Ishikawa (cell line): Measurements from ENCODE around the gene NECAP2.

Experiments
- CEBPB ChIP-seq: IDR thresholded peaks from 2 replicates; pipeline ENCODE4 v1.6.1; 2012
- CREB1 ChIP-seq: IDR thresholded peaks from 2 replicates; pipeline ENCODE4 v1.6.1; 2012; ENCODE audit warnings: low read depth
- EGR1 ChIP-seq: IDR thresholded peaks from 2 replicates; pipeline ENCODE4 v1.6.1; 2012
- EP300 ChIP-seq: IDR thresholded peaks from 2 replicates; pipeline ENCODE4 v1.6.1; 2012; ENCODE audit warnings: borderline replicate concordance
- FOXM1 ChIP-seq: IDR thresholded peaks from 2 replicates; pipeline ENCODE4 v1.6.1; 2012; ENCODE audit warnings: low read depth, borderline replicate concordance
- MAX ChIP-seq: IDR thresholded peaks from 2 replicates; pipeline ENCODE4 v1.6.1; 2012
- NFIC ChIP-seq: IDR thresholded peaks from 2 replicates; pipeline ENCODE4 v1.6.1; 2012
- RAD21 ChIP-seq: IDR thresholded peaks from 2 replicates; pipeline ENCODE4 v1.6.1; 2012; ENCODE audit warnings: low read depth
- REST ChIP-seq: IDR thresholded peaks from 2 replicates; pipeline ENCODE4 v1.6.1; 2012; ENCODE audit warnings: low read depth, mild to moderate bottlenecking
- TAF1 ChIP-seq: IDR thresholded peaks from 2 replicates; pipeline ENCODE4 v1.6.1; 2012; ENCODE audit warnings: low read depth, mild to moderate bottlenecking
- TCF12 ChIP-seq: IDR thresholded peaks from 2 replicates; pipeline ENCODE4 v1.6.1; 2012; ENCODE audit warnings: low read depth
- TEAD4 ChIP-seq: IDR thresholded peaks from 2 replicates; pipeline ENCODE4 v1.6.1; 2012
- USF1 ChIP-seq: IDR thresholded peaks from 2 replicates; pipeline ENCODE4 v1.6.1; 2012
- YY1 ChIP-seq: IDR thresholded peaks from 2 replicates; pipeline ENCODE4 v1.6.1; 2012; ENCODE audit warnings: low read depth
- ZBTB7A ChIP-seq: IDR thresholded peaks from 2 replicates; pipeline ENCODE4 v1.6.1; 2012; ENCODE audit warnings: low read depth

The NECAP2 gene

GRCh38 chr1:16468558-16468957 is 28.0 kb downstream of the NECAP2 start:
- TF ChIP-seq REST = no peak
- TF ChIP-seq ZBTB7A = no peak
- no peak for TF ChIP-seq TAF1

GRCh38 chr1:16474166-16474800 is 33.8 kb downstream of the NECAP2 start:
- TF ChIP-seq ZBTB7A (no peak), FOXM1 (no peak)

- TF ChIP-seq TAF1 (no peak), RAD21 (no peak), USF1 (no peak), CEBPB (no peak), TCF12 (no peak)
Measured at GRCh38 chr1:16478091-16478490, 37.6 kb downstream of the NECAP2 start.

- TF ChIP-seq RAD21 = no peak
- TF ChIP-seq EGR1 = no peak
- no peak for TF ChIP-seq TAF1
- TF ChIP-seq REST = no peak
- TF ChIP-seq USF1 = no peak
- no peak for TF ChIP-seq TEAD4
- TF ChIP-seq EP300 = no peak
- no peak for TF ChIP-seq YY1
- no peak for TF ChIP-seq CEBPB
- TF ChIP-seq FOXM1 = no peak
- no peak for TF ChIP-seq CREB1
- no peak for TF ChIP-seq TCF12
- TF ChIP-seq NFIC = no peak
- no peak for TF ChIP-seq MAX
- TF ChIP-seq ZBTB7A = no peak
Measured at GRCh38 chr1:16484501-16484835, 43.9 kb downstream of the NECAP2 start.

- TF ChIP-seq CEBPB (no peak), ZBTB7A (no peak), FOXM1 (no peak), USF1 (no peak), TEAD4 (no peak), EGR1 (no peak), EP300 (no peak), TAF1 (no peak), YY1 (no peak), NFIC (no peak), RAD21 (no peak), CREB1 (no peak), REST (no peak), MAX (no peak), TCF12 (no peak)
Measured at GRCh38 chr1:16484931-16485330, 44.4 kb downstream of the NECAP2 start.
